Skeletal muscle satellite cell (primary cell): ENCODE measurements around the gene RASSF9. TPM values are rescaled to one million over a fixed set of nuclear protein-coding genes. Genes with fewer than 3 reads are reported as not detected.
A peak's percentile ranks its signal among the peaks of the same experiment; 100 is the strongest.

Experiments used
- H3K27me3 ChIP-seq: 2 replicates; pipeline ENCODE4 v1.7.0; 2013; ENCODE audit warnings: low read length; ENCODE audit not compliant: control insufficient read depth, insufficient read depth
- H3K36me3 ChIP-seq: 2 replicates; pipeline ENCODE4 v1.7.0; 2013; ENCODE audit warnings: mild to moderate bottlenecking, control low read depth, low read length; ENCODE audit not compliant: insufficient read depth
- H3K4me1 ChIP-seq: 2 replicates; pipeline ENCODE4 v1.7.0; 2013; ENCODE audit warnings: low read length; ENCODE audit not compliant: control insufficient read depth, insufficient read depth
- H3K4me2 ChIP-seq: 2 replicates; pipeline ENCODE4 v1.7.0; 2013; ENCODE audit warnings: mild to moderate bottlenecking, low read length
- H3K4me3 ChIP-seq: 2 replicates; pipeline ENCODE4 v1.7.0; 2013; ENCODE audit warnings: low read length
- H3K9ac ChIP-seq: 2 replicates; pipeline ENCODE4 v1.7.0; 2013; ENCODE audit warnings: mild to moderate bottlenecking, low read depth, low read length, moderate library complexity
- H3K9me3 ChIP-seq: replicated peaks from 2 replicates; pipeline ENCODE4 v1.7.0; 2013; ENCODE audit warnings: mild to moderate bottlenecking, control low read depth, low read length
- total RNA-seq: library from RNA; depleted of rRNA; stranded (reverse); fragments of >200 nt; gene quantifications from 2 replicates; pipeline ENCODE4 v1.2.3, GENCODE V29; 2012; rRNA removed

Gene RASSF9
- total RNA-seq: under 0.01 and 0.25 TPM in 2 replicates

DNA sequence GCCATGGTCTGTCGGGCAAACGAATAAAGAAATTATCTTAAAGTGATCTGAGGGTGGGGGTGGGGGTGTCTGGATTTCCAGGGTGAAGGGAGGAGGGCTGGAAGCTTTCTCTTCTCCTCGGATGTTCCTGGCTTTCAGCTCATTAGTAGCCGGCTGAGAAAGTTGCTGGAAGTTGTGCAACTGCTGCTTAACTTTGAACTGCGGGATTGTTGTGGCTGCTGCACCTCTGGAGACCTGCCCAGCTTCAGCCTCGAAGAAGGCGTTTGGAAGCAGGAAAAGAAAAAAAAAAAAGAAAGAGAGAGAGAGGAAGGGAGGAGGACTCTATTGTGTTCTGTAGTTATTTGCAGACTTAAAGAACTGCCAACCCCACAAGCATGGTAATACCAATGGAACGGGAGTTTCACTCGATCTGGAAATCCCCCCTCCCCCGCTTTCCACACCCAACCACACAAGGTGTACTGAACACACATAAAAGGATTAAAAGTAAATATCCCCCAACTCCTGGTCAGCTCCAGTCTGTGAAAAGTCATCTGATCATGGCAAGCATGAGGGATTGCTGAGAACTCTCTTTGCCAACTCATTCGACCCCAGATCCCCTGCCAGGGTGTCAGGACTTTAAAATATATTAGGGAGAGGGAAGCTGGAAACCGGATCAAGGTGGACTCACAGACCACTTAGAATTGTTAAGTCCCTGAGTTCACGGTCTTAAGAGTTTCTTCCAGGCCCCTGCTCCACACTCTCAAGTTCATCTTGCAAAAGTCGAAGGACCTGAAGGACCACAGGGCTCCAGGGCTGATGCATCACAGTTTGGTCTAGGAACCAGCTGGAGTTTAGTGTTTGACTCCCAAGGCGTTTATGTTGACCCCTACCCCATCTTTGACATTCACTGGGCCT, at the start of gene RASSF9:
Gene RASSF9 (minus strand): TSS at position 213 of the 894 bp plus-strand sequence. CDS start 208 bp downstream, at position 5.
- H3K9me3 ChIP-seq: no peaks in the 10 kb centered on the region
- no peaks in the 10 kb centered on the region for H3K36me3 ChIP-seq
- peaks cover 30% of the 10 kb centered on the region for H3K4me1 ChIP-seq
- no peaks in the 10 kb centered on the region for H3K27me3 ChIP-seq
- peak within 1 kb of the TSS; percentile 68 for H3K4me3 ChIP-seq
- peak within 1 kb of the TSS; percentile 89 for H3K4me2 ChIP-seq
- peak within 1 kb of the TSS; percentile 74 for H3K9ac ChIP-seq

DNA sequence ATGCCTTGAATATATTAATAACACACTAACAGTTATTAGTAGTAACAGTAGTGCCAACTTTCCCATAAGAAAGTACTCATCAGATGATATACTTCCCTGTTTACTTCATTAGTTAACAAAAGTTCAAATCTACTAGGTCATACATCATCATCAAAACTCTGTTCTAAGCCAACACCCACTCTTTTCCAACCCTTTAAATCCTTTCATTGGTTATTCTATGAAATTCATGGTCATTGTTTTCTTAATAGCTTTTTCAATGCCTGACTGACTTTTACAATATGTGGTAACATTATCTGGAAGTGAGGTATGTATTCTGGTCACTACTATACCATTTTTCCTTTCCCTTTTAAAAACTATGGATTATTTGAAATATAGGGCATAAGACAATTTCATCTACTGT, 47.6 kb upstream of the RASSF9 start:
- no peak overlapping the region for H3K4me3 ChIP-seq
- H3K9me3 ChIP-seq: no peaks in the 10 kb centered on the region
- H3K27me3 ChIP-seq: no peaks in the 10 kb centered on the region
- no peak overlapping the region for H3K4me2 ChIP-seq
- H3K36me3 ChIP-seq: no peaks in the 10 kb centered on the region
- no peak overlapping the region for H3K9ac ChIP-seq
- H3K4me1 ChIP-seq: no peaks in the 10 kb centered on the region

- no peak overlapping the region for H3K4me2 ChIP-seq
- H3K27me3 ChIP-seq: peaks cover 11% of the 10 kb centered on the region
- no peak overlapping the region for H3K4me3 ChIP-seq
- no peak overlapping the region for H3K9ac ChIP-seq
- no peaks in the 10 kb centered on the region for H3K4me1 ChIP-seq
- no peaks in the 10 kb centered on the region for H3K36me3 ChIP-seq
- no peaks in the 10 kb centered on the region for H3K9me3 ChIP-seq
Measured at GRCh38 chr12:85877459-85877858, 41.2 kb upstream of the RASSF9 start.

- Histone ChIP-seq H3K4me2 (peak within 1 kb of the TSS; percentile 40), H3K9me3 (no peaks in the 10 kb centered on the region), H3K9ac (no peak within 1 kb of the TSS), H3K27me3 (peaks cover 11% of the 10 kb centered on the region), H3K36me3 (no peaks in the 10 kb centered on the region), H3K4me1 (no peaks in the 10 kb centered on the region), H3K4me3 (no peak within 1 kb of the TSS)
Measured at GRCh38 chr12:85874031-85874461, 37.8 kb upstream of the RASSF9 start, which contains the start of gene NTS. NTS (plus strand) TSS chr12:85874295; CDS start chr12:85874404, 109 bp downstream.

DNA sequence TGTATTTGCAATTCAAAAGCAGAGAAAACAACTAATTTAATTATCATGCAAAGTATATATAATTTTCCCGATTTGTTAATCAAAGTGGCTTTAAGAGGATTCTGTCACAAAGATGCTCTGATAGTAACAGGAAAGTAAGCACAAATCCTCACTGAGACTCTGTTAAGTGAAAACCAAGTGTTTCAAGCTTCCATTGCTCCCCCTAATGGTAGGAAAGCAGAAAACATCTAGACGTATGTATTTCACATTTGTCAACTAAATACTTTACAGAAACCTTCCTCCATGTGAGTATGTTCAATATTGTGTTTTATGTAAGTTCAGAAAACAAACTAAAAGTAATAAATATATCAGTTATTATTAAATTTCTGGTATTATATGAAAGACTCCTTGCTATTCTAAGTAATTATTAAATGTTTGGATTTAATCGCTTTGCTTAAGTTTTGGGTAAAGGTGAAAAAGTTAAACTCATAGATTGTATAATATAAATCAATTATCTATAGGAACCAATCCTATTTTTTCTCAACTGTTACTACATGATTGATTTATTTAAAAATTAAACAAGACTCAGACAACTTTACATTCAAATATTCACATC, 36.4 kb upstream of the RASSF9 start:
- no peaks in the 10 kb centered on the region for H3K4me1 ChIP-seq
- H3K4me3 ChIP-seq: no peak overlapping the region
- H3K27me3 ChIP-seq: peaks cover 11% of the 10 kb centered on the region
- H3K9ac ChIP-seq: no peak overlapping the region
- no peak overlapping the region for H3K4me2 ChIP-seq
- no peaks in the 10 kb centered on the region for H3K9me3 ChIP-seq
- H3K36me3 ChIP-seq: no peaks in the 10 kb centered on the region

DNA sequence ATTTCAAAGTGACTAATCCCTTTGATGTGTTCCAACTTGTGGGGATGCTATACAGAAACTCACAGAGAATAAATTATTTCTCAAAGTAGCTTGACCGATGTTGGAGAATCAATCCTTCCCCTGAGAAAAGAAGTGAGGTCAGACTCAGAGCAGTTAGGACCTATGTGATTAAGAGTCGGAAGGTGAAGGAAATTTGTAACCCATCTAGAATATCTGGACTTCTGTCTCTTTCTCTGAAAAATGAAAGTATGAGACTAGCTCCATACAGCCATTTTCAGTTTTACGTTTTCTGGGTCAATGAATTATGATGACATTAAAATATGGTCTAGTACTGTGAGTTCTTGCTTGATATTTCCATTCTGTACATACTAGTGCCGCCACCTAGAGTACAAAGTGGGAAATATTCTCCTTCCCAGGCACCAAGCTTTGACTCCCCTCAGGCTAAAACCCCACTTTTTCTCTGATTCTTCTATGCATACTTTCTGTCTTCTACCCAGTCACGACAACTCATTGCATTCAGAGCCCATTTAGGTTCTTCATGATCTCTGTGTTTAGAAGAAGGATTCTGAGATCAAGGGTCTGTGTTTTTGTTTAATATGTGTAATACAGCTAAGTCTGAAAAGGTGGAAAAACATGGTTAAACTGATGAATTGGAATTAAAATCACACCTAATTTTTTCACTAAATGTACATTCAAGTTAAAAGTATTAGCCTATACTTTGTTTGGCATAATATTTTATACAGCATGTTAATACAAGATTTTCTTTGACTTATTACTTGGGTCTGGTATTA, 31.0 kb upstream of the RASSF9 start:
- no peaks in the 10 kb centered on the region for H3K36me3 ChIP-seq
- H3K9me3 ChIP-seq: no peaks in the 10 kb centered on the region
- H3K4me3 ChIP-seq: peak overlapping the region; percentile 12
- peaks cover 5% of the 10 kb centered on the region for H3K4me1 ChIP-seq
- peak overlapping the region; percentile 32 for H3K4me2 ChIP-seq
- peak overlapping the region; percentile 15 for H3K9ac ChIP-seq
- no peaks in the 10 kb centered on the region for H3K27me3 ChIP-seq

GRCh38 chr12:85865890-85866289, 29.7 kb upstream of the RASSF9 start:
- Histone ChIP-seq H3K36me3 (no peaks in the 10 kb centered on the region), H3K9ac (no peak overlapping the region), H3K27me3 (no peaks in the 10 kb centered on the region), H3K4me3 (no peak overlapping the region), H3K4me2 (no peak overlapping the region), H3K4me1 (peaks cover 5% of the 10 kb centered on the region), H3K9me3 (no peaks in the 10 kb centered on the region)

DNA sequence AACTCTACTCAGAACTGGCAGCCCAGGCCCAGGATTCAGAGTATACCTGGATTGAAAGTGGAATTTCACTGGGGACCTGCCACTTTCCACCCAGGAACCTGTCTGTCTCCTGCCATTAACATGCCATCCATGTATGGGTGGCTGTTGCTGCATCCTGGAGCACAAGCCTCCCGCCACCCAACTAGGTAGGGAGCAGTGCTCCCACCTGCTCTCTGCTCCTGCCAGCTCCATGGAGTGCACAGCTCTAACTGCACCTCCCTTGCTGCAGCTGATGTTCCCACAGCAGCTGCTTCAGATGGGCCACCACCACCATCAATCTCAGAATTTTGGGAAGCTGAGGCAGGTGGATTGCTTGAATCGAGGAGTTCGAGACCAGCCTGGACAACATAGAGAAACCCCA, 20.8 kb upstream of the RASSF9 start:
- no peaks in the 10 kb centered on the region for H3K27me3 ChIP-seq
- H3K36me3 ChIP-seq: no peaks in the 10 kb centered on the region
- H3K9ac ChIP-seq: no peak overlapping the region
- H3K4me1 ChIP-seq: no peaks in the 10 kb centered on the region
- no peak overlapping the region for H3K4me3 ChIP-seq
- H3K9me3 ChIP-seq: no peaks in the 10 kb centered on the region
- no peak overlapping the region for H3K4me2 ChIP-seq

GRCh38 chr12:85855305-85855704, 19.1 kb upstream of the RASSF9 start:
- Histone ChIP-seq H3K36me3 (no peaks in the 10 kb centered on the region), H3K9ac (no peak overlapping the region), H3K27me3 (no peaks in the 10 kb centered on the region), H3K4me3 (no peak overlapping the region), H3K4me1 (no peaks in the 10 kb centered on the region), H3K9me3 (no peaks in the 10 kb centered on the region), H3K4me2 (no peak overlapping the region)

GRCh38 chr12:85849344-85849743, 13.1 kb upstream of the RASSF9 start:
- Histone ChIP-seq H3K4me3 (no peak overlapping the region), H3K4me2 (no peak overlapping the region), H3K36me3 (no peaks in the 10 kb centered on the region), H3K9me3 (no peaks in the 10 kb centered on the region), H3K4me1 (no peaks in the 10 kb centered on the region), H3K9ac (no peak overlapping the region), H3K27me3 (no peaks in the 10 kb centered on the region)

GRCh38 chr12:85843606-85844310, 7.5 kb upstream of the RASSF9 start:
- H3K4me3 ChIP-seq: no peak overlapping the region
- H3K4me1 ChIP-seq: no peaks in the 10 kb centered on the region
- no peaks in the 10 kb centered on the region for H3K36me3 ChIP-seq

More at GRCh38 chr12:85843606-85844310, 7.5 kb upstream of the RASSF9 start:
- H3K9ac ChIP-seq: no peak overlapping the region
- H3K27me3 ChIP-seq: no peaks in the 10 kb centered on the region
- H3K4me2 ChIP-seq: no peak overlapping the region
- no peaks in the 10 kb centered on the region for H3K9me3 ChIP-seq
